Keratinocyte (primary cell): ENCODE results near the gene DIAPH3.

ENCODE experiments used
- CTCF ChIP-seq, 3 experiments: IDR thresholded peaks in 1 of 3; conservative IDR thresholded peaks in 1 of 3; optimal IDR thresholded peaks in 1 of 3; 2 replicates in 2 of 3; 3 replicates in 1 of 3; pipeline versions ENCODE3 to v1.5.1; 2011; ENCODE audit warnings: low read length in 3 of 3, mild to moderate bottlenecking in 3 of 3, moderate library complexity in 2 of 3, control low read depth in 1 of 3, inconsistent platforms in 1 of 3; ENCODE audit not compliant: insufficient read depth in 2 of 3; ENCODE audit errors: extremely low read depth in 1 of 3
- EZH2 ChIP-seq: IDR thresholded peaks from one replicate; pipeline ENCODE4 v1.6.1; 2012; ENCODE audit warnings: inconsistent platforms, mild to moderate bottlenecking, low read length, moderate library complexity

GRCh38 chr13:59696271-59696670 lies 467.5 kb downstream of the DIAPH3 start:
- no peak for TF ChIP-seq CTCF (optimal IDR thresholded peaks at IDR 0.05 in 1 of 3, IDR thresholded peaks at IDR 0.05 in 1 of 3, conservative IDR thresholded peaks at IDR 0.05 in 1 of 3; ENCODE audit: extremely low read depth in 1 of 3, insufficient read depth in 2 of 3, low read length in 3 of 3)
- TF ChIP-seq EZH2: no peak
